ENCODE results near the gene KRTAP9-6. TPM values are rescaled to one million over a fixed set of nuclear protein-coding genes. Genes with fewer than 3 reads are reported as not detected.
"Not testable (repeated sequence)": the region's sequence is repeated elsewhere in the genome, so short reads cannot be mapped to it uniquely, and the experiment has no call there.

The KRTAP9-6 gene
- total RNA-seq (not detected), polyA plus RNA-seq (ENCODE audit: insufficient read length in 2 of 2) (under 1 TPM in 1 of 2 donors, not detected in 1; 0.17 TPM)
- long read RNA-seq, donor 1, result 0 reads
- long read RNA-seq, donor 2, result 0 reads
- long read RNA-seq, donor 3, result 0 reads
- long read RNA-seq, donor 4, result 0 reads

DNA sequence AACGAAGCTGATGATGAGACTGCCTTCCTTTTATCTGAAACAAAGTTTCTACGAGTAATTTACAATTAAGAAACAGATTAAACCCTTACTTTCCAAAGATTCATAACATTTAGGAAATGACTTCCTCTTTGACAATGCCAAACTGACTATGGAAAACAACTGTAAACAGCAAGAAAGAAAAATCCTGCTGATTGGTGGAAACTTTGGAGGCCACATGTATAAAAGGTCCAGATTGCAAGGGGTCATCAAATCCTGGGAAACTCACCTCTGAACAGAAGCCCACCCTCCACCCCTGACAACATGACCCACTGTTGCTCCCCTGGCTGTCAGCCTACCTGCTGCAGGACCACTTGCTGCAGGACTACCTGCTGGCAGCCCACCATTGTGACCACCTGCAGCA lies at the start of gene KRTAP9-6:
TSS of gene KRTAP9-6 (plus strand) at position 301 of the 400 bp plus-strand sequence. CDS start at position 301, 0 bp downstream.
- Histone ChIP-seq H3K4me3 (ENCODE audit: low read depth, low read length) (no peak within 1 kb of the TSS), H3K27ac (ENCODE audit: low read depth, low read length) (no peak within 1 kb of the TSS), H3K9me3 (ENCODE audit: control insufficient read depth, insufficient read depth, low read length) (no peaks in the 10 kb centered on the region), H3K36me3 (ENCODE audit: control insufficient read depth, insufficient read depth, low read length) (no peaks in the 10 kb centered on the region), H3K4me1 (ENCODE audit: control insufficient read depth, insufficient read depth, low read length) (no peaks in the 10 kb centered on the region), H3K27me3 (ENCODE audit: control insufficient read depth, insufficient read depth, low read length) (no peaks in the 10 kb centered on the region)
- WGBS (ENCODE audit: insufficient coverage), result no CpG with 5 or more reads among the region's 2 CpGs
- DNase-seq (ENCODE audit: low read depth in 4 of 6, low spot score in 6 of 6), result peak in 1 of 6 donors; percentile 0

GRCh38 chr17:41215681-41216080 lies 49.5 kb upstream of the KRTAP9-6 start:
- Histone ChIP-seq H3K27me3 (ENCODE audit: control insufficient read depth, insufficient read depth, low read length) (no peaks in the 10 kb centered on the region), H3K4me3 (ENCODE audit: low read depth, low read length) (no peak overlapping the region)
- WGBS (ENCODE audit: insufficient coverage), result no CpG with 5 or more reads among the region's 1 CpG

GRCh38 chr17:41223821-41224220 lies 41.4 kb upstream of the KRTAP9-6 start:
- H3K36me3 ChIP-seq (ENCODE audit: control insufficient read depth, insufficient read depth, low read length), result no peaks in the 10 kb centered on the region
- H3K27ac ChIP-seq (ENCODE audit: low read depth, low read length), result no peak overlapping the region
- H3K9me3 ChIP-seq (ENCODE audit: control insufficient read depth, insufficient read depth, low read length), result no peaks in the 10 kb centered on the region
- no peaks in the 10 kb centered on the region for H3K4me1 ChIP-seq (ENCODE audit: control insufficient read depth, insufficient read depth, low read length)
- DNase-seq (ENCODE audit: low read depth in 4 of 6, low spot score in 6 of 6), result no peak
- WGBS (ENCODE audit: insufficient coverage), result no CpG with 5 or more reads among the region's 2 CpGs
- no peaks in the 10 kb centered on the region for H3K27me3 ChIP-seq (ENCODE audit: control insufficient read depth, insufficient read depth, low read length)
- no peak overlapping the region for H3K4me3 ChIP-seq (ENCODE audit: low read depth, low read length)

More at GRCh38 chr17:41215681-41216080, 49.5 kb upstream of the KRTAP9-6 start:
- no peaks in the 10 kb centered on the region for H3K4me1 ChIP-seq (ENCODE audit: control insufficient read depth, insufficient read depth, low read length)
- no peak for DNase-seq (ENCODE audit: low read depth in 4 of 6, low spot score in 6 of 6)
- H3K36me3 ChIP-seq (ENCODE audit: control insufficient read depth, insufficient read depth, low read length), result no peaks in the 10 kb centered on the region
- H3K27ac ChIP-seq (ENCODE audit: low read depth, low read length), result no peak overlapping the region
- no peaks in the 10 kb centered on the region for H3K9me3 ChIP-seq (ENCODE audit: control insufficient read depth, insufficient read depth, low read length)

GRCh38 chr17:41226051-41226450 lies 39.1 kb upstream of the KRTAP9-6 start:
- no peaks in the 10 kb centered on the region for H3K9me3 ChIP-seq (ENCODE audit: control insufficient read depth, insufficient read depth, low read length)
- H3K4me3 ChIP-seq (ENCODE audit: low read depth, low read length), result no peak overlapping the region
- no peak overlapping the region for H3K27ac ChIP-seq (ENCODE audit: low read depth, low read length)
- no peaks in the 10 kb centered on the region for H3K4me1 ChIP-seq (ENCODE audit: control insufficient read depth, insufficient read depth, low read length)
- no peaks in the 10 kb centered on the region for H3K36me3 ChIP-seq (ENCODE audit: control insufficient read depth, insufficient read depth, low read length)
- no peaks in the 10 kb centered on the region for H3K27me3 ChIP-seq (ENCODE audit: control insufficient read depth, insufficient read depth, low read length)
- no peak for DNase-seq (ENCODE audit: low read depth in 4 of 6, low spot score in 6 of 6)
- no CpG with 5 or more reads among the region's 6 CpGs for WGBS (ENCODE audit: insufficient coverage)

DNA sequence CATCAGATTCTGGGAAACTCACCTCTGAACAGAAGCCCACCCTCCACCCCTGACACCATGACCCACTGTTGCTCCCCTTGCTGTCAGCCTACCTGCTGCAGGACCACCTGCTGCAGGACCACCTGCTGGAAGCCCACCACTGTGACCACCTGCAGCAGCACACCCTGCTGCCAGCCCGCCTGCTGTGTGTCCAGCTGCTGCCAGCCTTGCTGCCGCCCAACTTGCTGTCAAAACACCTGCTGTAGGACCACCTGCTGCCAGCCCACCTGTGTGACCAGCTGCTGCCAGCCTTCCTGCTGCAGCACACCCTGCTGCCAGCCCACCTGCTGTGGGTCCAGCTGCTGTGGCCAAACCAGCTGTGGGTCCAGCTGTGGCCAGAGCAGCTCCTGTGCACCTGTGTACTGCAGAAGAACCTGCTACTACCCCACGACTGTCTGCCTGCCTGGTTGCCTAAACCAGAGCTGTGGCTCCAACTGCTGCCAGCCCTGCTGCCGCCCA lies 38.5 kb upstream of the KRTAP9-6 start, which contains the start of gene KRTAP9-2:
TSS of gene KRTAP9-2 (plus strand) at position 51 of the 498 bp plus-strand sequence. CDS start at position 58, 7 bp downstream.
- H3K36me3 ChIP-seq (ENCODE audit: control insufficient read depth, insufficient read depth, low read length); H3K9me3 ChIP-seq (ENCODE audit: control insufficient read depth, insufficient read depth, low read length); H3K27me3 ChIP-seq (ENCODE audit: control insufficient read depth, insufficient read depth, low read length); H3K4me1 ChIP-seq (ENCODE audit: control insufficient read depth, insufficient read depth, low read length); H3K27ac ChIP-seq (ENCODE audit: low read depth, low read length); H3K4me3 ChIP-seq (ENCODE audit: low read depth, low read length); DNase-seq (ENCODE audit: low read depth in 4 of 6, low spot score in 6 of 6): not testable (repeated sequence)
- WGBS (ENCODE audit: insufficient coverage), result 68% methylated on average over 2 of the region's 4 CpGs

GRCh38 chr17:41230094-41230493 lies 35.1 kb upstream of the KRTAP9-6 start:
- no peak overlapping the region for H3K27ac ChIP-seq (ENCODE audit: low read depth, low read length)
- no peaks in the 10 kb centered on the region for H3K9me3 ChIP-seq (ENCODE audit: control insufficient read depth, insufficient read depth, low read length)
- no peaks in the 10 kb centered on the region for H3K36me3 ChIP-seq (ENCODE audit: control insufficient read depth, insufficient read depth, low read length)
- no peak overlapping the region for H3K4me3 ChIP-seq (ENCODE audit: low read depth, low read length)
- no peak for DNase-seq (ENCODE audit: low read depth in 4 of 6, low spot score in 6 of 6)
- H3K4me1 ChIP-seq (ENCODE audit: control insufficient read depth, insufficient read depth, low read length), result no peaks in the 10 kb centered on the region
- H3K27me3 ChIP-seq (ENCODE audit: control insufficient read depth, insufficient read depth, low read length), result no peaks in the 10 kb centered on the region

- H3K9me3 ChIP-seq (ENCODE audit: control insufficient read depth, insufficient read depth, low read length), result no peaks in the 10 kb centered on the region
- WGBS (ENCODE audit: insufficient coverage), result 93% methylated on average over 6 of the region's 6 CpGs
- no peak overlapping the region for H3K27ac ChIP-seq (ENCODE audit: low read depth, low read length)
- DNase-seq (ENCODE audit: low read depth in 4 of 6, low spot score in 6 of 6), result no peak
- H3K27me3 ChIP-seq (ENCODE audit: control insufficient read depth, insufficient read depth, low read length), result no peaks in the 10 kb centered on the region
- H3K4me1 ChIP-seq (ENCODE audit: control insufficient read depth, insufficient read depth, low read length), result no peaks in the 10 kb centered on the region
- no peak overlapping the region for H3K4me3 ChIP-seq (ENCODE audit: low read depth, low read length)
- no peaks in the 10 kb centered on the region for H3K36me3 ChIP-seq (ENCODE audit: control insufficient read depth, insufficient read depth, low read length)
Observed at GRCh38 chr17:41231731-41232130, 33.4 kb upstream of the KRTAP9-6 start.

DNA sequence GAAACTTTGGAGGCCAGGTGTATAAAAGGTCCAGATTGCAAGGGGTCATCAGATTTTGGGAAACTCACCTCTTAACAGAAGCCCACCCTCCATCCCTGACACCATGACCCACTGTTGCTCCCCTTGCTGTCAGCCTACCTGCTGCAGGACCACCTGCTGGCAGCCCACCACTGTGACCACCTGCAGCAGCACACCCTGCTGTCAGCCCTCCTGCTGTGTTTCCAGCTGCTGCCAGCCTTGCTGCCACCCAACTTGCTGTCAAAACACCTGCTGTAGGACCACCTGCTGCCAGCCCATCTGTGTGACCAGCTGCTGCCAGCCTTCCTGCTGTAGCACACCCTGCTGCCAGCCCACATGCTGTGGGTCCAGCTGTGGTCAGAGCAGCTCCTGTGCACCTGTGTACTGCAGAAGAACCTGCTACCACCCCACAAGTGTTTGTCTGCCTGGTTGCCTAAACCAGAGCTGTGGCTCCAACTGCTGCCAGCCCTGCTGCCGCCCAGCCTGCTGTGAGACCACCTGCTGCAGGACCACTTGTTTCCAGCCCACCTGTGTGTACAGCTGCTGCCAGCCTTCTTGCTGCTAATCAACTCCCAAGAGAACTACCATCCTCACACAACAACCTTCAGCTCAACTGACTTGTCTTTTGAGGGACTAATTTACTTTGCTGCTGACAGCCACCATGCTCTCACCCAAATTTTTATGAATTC lies 32.6 kb upstream of the KRTAP9-6 start, which contains the start of gene KRTAP9-3:
TSS of gene KRTAP9-3 (plus strand) at position 51 of the 707 bp plus-strand sequence. CDS start at position 104, 53 bp downstream.
- H3K4me1 ChIP-seq (ENCODE audit: control insufficient read depth, insufficient read depth, low read length); H3K27ac ChIP-seq (ENCODE audit: low read depth, low read length); H3K36me3 ChIP-seq (ENCODE audit: control insufficient read depth, insufficient read depth, low read length); H3K9me3 ChIP-seq (ENCODE audit: control insufficient read depth, insufficient read depth, low read length); H3K4me3 ChIP-seq (ENCODE audit: low read depth, low read length); H3K27me3 ChIP-seq (ENCODE audit: control insufficient read depth, insufficient read depth, low read length); DNase-seq (ENCODE audit: low read depth in 4 of 6, low spot score in 6 of 6): not testable (repeated sequence)
- WGBS (ENCODE audit: insufficient coverage), result 89% methylated on average over 1 of the region's 1 CpG

- H3K4me1 ChIP-seq (ENCODE audit: control insufficient read depth, insufficient read depth, low read length); H3K9me3 ChIP-seq (ENCODE audit: control insufficient read depth, insufficient read depth, low read length); H3K4me3 ChIP-seq (ENCODE audit: low read depth, low read length); DNase-seq (ENCODE audit: low read depth in 4 of 6, low spot score in 6 of 6); H3K27ac ChIP-seq (ENCODE audit: low read depth, low read length); H3K27me3 ChIP-seq (ENCODE audit: control insufficient read depth, insufficient read depth, low read length); H3K36me3 ChIP-seq (ENCODE audit: control insufficient read depth, insufficient read depth, low read length): not testable (repeated sequence)
- no CpG with 5 or more reads among the region's 4 CpGs for WGBS (ENCODE audit: insufficient coverage)
Observed at GRCh38 chr17:41237116-41237515, 28.1 kb upstream of the KRTAP9-6 start.

GRCh38 chr17:41237949-41238437 lies 27.2 kb upstream of the KRTAP9-6 start, which contains the start of gene KRTAP9-8:
Gene KRTAP9-8 (plus strand): TSS chr17:41237999. CDS start chr17:41238052, 53 bp downstream.
- H3K27me3 ChIP-seq (ENCODE audit: control insufficient read depth, insufficient read depth, low read length); DNase-seq (ENCODE audit: low read depth in 4 of 6, low spot score in 6 of 6); H3K27ac ChIP-seq (ENCODE audit: low read depth, low read length); H3K9me3 ChIP-seq (ENCODE audit: control insufficient read depth, insufficient read depth, low read length); H3K4me1 ChIP-seq (ENCODE audit: control insufficient read depth, insufficient read depth, low read length); H3K4me3 ChIP-seq (ENCODE audit: low read depth, low read length); H3K36me3 ChIP-seq (ENCODE audit: control insufficient read depth, insufficient read depth, low read length): not testable (repeated sequence)
- 40% methylated on average over 2 of the region's 3 CpGs for WGBS (ENCODE audit: insufficient coverage)

All from spinal cord (tissue), 10 donors.